GM12874 (cell line): ENCODE measurements around the gene EIF2B4.

Source experiments
- TF ChIP-seq, protein P1 (sequence below): IDR thresholded peaks from 2 replicates; pipeline ENCODE4 v1.5.1; 2011; ENCODE audit warnings: low read depth, mild to moderate bottlenecking, control low read depth, low read length, moderate library complexity; ENCODE audit not compliant: insufficient read depth

EIF2B4 gene

GRCh38 chr2:27376151-27376865 is 6.2 kb upstream of the EIF2B4 start:
- TF ChIP-seq, protein P1, sequence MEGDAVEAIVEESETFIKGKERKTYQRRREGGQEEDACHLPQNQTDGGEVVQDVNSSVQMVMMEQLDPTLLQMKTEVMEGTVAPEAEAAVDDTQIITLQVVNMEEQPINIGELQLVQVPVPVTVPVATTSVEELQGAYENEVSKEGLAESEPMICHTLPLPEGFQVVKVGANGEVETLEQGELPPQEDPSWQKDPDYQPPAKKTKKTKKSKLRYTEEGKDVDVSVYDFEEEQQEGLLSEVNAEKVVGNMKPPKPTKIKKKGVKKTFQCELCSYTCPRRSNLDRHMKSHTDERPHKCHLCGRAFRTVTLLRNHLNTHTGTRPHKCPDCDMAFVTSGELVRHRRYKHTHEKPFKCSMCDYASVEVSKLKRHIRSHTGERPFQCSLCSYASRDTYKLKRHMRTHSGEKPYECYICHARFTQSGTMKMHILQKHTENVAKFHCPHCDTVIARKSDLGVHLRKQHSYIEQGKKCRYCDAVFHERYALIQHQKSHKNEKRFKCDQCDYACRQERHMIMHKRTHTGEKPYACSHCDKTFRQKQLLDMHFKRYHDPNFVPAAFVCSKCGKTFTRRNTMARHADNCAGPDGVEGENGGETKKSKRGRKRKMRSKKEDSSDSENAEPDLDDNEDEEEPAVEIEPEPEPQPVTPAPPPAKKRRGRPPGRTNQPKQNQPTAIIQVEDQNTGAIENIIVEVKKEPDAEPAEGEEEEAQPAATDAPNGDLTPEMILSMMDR: no peak

DNA sequence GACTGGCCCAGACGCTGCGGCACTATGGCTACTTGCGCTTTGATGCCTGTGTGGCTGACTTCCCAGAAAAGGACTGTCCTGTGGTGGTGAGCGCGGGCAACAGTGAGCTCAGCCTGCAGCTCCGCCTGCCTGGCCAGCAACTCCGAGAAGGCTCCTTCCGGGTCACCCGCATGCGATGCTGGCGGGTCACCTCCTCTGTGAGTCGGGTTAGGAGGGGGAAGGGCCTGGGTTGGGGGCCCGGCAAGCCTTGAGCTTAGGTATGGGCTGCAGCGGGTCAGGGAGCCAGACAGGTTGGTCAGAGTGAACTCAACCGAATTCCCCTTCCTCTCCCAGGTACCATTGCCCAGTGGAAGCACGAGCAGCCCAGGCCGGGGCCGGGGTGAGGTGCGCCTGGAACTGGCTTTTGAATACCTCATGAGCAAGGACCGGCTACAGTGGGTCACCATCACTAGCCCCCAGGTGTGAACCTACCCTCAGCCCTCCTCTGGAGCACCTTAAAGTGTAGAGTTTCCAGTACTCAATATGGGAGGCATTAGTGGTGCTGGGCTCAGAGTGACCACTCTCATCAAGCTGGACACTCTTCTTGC is 5.5 kb upstream of the EIF2B4 start:
- TF ChIP-seq, protein P1: no peak

DNA sequence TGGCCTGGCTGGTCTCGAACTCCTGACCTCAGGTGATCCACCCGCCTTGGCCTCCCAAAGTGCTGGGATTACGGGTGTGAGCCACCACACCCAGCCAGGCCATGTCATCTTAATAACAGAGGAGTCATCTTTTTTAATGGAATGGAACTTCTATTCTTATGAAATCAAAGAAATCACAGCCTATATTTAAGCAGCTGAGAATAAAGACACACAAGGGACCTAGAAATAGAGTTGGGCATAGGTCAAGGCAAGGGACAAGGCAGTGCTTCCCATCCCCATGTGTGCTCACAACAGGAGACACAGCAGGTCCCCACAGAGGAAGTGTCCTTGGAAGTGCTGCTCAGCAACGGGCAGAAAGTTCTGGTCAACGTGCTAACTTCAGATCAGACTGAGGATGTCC is 3.4 kb upstream of the EIF2B4 start:
- TF ChIP-seq, protein P1: no peak

GRCh38 chr2:27372937-27373336 is 2.8 kb upstream of the EIF2B4 start:
- TF ChIP-seq, protein P1: no peak

GRCh38 chr2:27370816-27371620 is 880 bp upstream of the EIF2B4 start:
- TF ChIP-seq, protein P1: no peak

DNA sequence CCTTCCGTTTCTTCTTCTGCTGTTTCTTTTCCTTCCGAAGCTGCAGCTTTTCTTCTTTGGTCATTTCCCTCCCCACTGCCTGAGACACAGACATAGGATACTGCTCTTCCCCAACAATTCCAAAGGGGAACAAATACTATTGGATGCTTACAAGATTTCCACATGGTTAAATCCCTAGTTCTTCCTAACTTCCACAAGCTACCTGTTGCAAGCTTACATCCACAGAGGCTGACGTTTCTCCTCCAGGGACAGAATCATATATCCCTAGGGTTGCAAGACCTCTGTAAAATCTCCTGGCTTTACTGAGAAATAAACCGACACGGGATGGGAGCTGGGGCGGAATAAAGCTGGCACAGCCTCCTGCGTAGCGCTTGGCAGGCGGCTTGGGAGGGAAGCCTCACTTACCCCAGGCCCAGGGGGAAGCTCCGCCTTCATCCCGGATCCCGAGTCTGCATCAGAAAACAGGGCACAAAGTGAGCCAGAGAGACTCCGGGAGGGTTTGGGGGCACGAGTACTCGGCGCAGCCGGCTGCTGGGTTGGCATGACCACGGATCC is 590 bp downstream of the EIF2B4 start:
- TF ChIP-seq, protein P1: no peak

- TF ChIP-seq, protein P1: no peak
Measured at GRCh38 chr2:27363933-27364332, 6.2 kb downstream of the EIF2B4 start.
